HUES6 (cell line): ENCODE data around the gene NSMCE1.

Experiments
- H3K27ac ChIP-seq: 2 replicates; pipeline ENCODE4 v1.7.0; 2013; ENCODE audit warnings: low read depth, mild to moderate bottlenecking, low read length, inconsistent platforms
- H3K27me3 ChIP-seq: 2 replicates; pipeline ENCODE4 v1.6.1; 2013; ENCODE audit warnings: low read length; ENCODE audit not compliant: control insufficient read depth, insufficient read depth
- H3K36me3 ChIP-seq: 2 replicates; pipeline ENCODE4 v1.6.1; 2013; ENCODE audit warnings: low read length; ENCODE audit not compliant: control insufficient read depth, insufficient read depth
- H3K4me1 ChIP-seq: 2 replicates; pipeline ENCODE4 v1.6.1; 2013; ENCODE audit warnings: low read length; ENCODE audit not compliant: control insufficient read depth, insufficient read depth
- H3K4me3 ChIP-seq: 2 replicates; pipeline ENCODE4 v1.5.1; 2013; ENCODE audit warnings: low read depth, low read length
- H3K9ac ChIP-seq: one replicate; pipeline ENCODE4 v1.6.1; 2013; ENCODE audit warnings: mild to moderate bottlenecking, low read length
- H3K9me3 ChIP-seq: 2 replicates; pipeline ENCODE4 v1.6.1; 2013; ENCODE audit warnings: low read depth, low read length; ENCODE audit not compliant: control insufficient read depth, insufficient read depth

NSMCE1 gene

GRCh38 chr16:27268376-27269299, at the start of gene NSMCE1:
TSS of gene NSMCE1 (minus strand) at chr16:27268772. CDS start at chr16:27257570, 11,202 bp downstream.
- Histone ChIP-seq H3K9me3 (no peaks in the 10 kb centered on the region), H3K4me3 (peak within 1 kb of the TSS; percentile 71), H3K27ac (peak within 1 kb of the TSS; percentile 7; the same call in 1 of the 2 replicates), H3K36me3 (no peaks in the 10 kb centered on the region), H3K4me1 (0 out of 2 replicates have a peak, but pooled peaks cover 5% of the 10 kb centered on the region), H3K27me3 (no peaks in the 10 kb centered on the region), H3K9ac (peak within 1 kb of the TSS; percentile 29)

GRCh38 chr16:27317738-27318391, 49.3 kb upstream of the NSMCE1 start:
- H3K4me3 ChIP-seq: no peak overlapping the region
- H3K27ac ChIP-seq: no peak overlapping the region
- H3K9ac ChIP-seq: peak overlapping the region; percentile 26
- no peaks in the 10 kb centered on the region for H3K9me3 ChIP-seq
- no peaks in the 10 kb centered on the region for H3K27me3 ChIP-seq
- H3K4me1 ChIP-seq: peaks cover 40% of the 10 kb centered on the region
- H3K36me3 ChIP-seq: no peaks in the 10 kb centered on the region

GRCh38 chr16:27317320-27317719, 48.7 kb upstream of the NSMCE1 start:
- Histone ChIP-seq H3K9ac (peak overlapping the region; percentile 22), H3K9me3 (no peaks in the 10 kb centered on the region), H3K4me1 (peaks cover 37% of the 10 kb centered on the region), H3K4me3 (no peak overlapping the region), H3K36me3 (no peaks in the 10 kb centered on the region), H3K27me3 (no peaks in the 10 kb centered on the region), H3K27ac (0 out of 2 replicates have a peak overlapping the region, but pooled peaks have one; percentile 14)

GRCh38 chr16:27316038-27316680, 47.6 kb upstream of the NSMCE1 start:
- Histone ChIP-seq H3K27ac (no peak overlapping the region), H3K9ac (no peak overlapping the region), H3K4me1 (peaks cover 41% of the 10 kb centered on the region), H3K4me3 (no peak overlapping the region), H3K9me3 (no peaks in the 10 kb centered on the region), H3K27me3 (no peaks in the 10 kb centered on the region), H3K36me3 (no peaks in the 10 kb centered on the region)

GRCh38 chr16:27315333-27316037, 46.9 kb upstream of the NSMCE1 start:
- Histone ChIP-seq H3K4me1 (peaks cover 41% of the 10 kb centered on the region), H3K4me3 (peak overlapping the region; percentile 39), H3K27me3 (no peaks in the 10 kb centered on the region), H3K36me3 (no peaks in the 10 kb centered on the region), H3K9me3 (no peaks in the 10 kb centered on the region), H3K9ac (no peak overlapping the region), H3K27ac (no peak overlapping the region)

GRCh38 chr16:27314986-27315332, 46.4 kb upstream of the NSMCE1 start:
- peaks cover 41% of the 10 kb centered on the region for H3K4me1 ChIP-seq
- no peaks in the 10 kb centered on the region for H3K36me3 ChIP-seq
- peak overlapping the region; percentile 39 for H3K4me3 ChIP-seq
- no peak overlapping the region for H3K27ac ChIP-seq
- no peak overlapping the region for H3K9ac ChIP-seq
- no peaks in the 10 kb centered on the region for H3K27me3 ChIP-seq
- H3K9me3 ChIP-seq: no peaks in the 10 kb centered on the region

GRCh38 chr16:27314161-27314723, 45.7 kb upstream of the NSMCE1 start:
- Histone ChIP-seq H3K36me3 (no peaks in the 10 kb centered on the region), H3K27me3 (no peaks in the 10 kb centered on the region), H3K4me1 (peaks cover 37% of the 10 kb centered on the region), H3K27ac (peak overlapping the region; percentile 60; the same call in 1 of the 2 replicates), H3K9me3 (no peaks in the 10 kb centered on the region), H3K9ac (peak overlapping the region; percentile 86), H3K4me3 (peak overlapping the region; percentile 90)

- Histone ChIP-seq H3K4me1 (peaks cover 30% of the 10 kb centered on the region), H3K9ac (peak within 1 kb of the TSS; percentile 86), H3K27ac (peak within 1 kb of the TSS; percentile 60; the same call in 1 of the 2 replicates)
Measured at GRCh38 chr16:27313422-27314160, 45.0 kb upstream of the NSMCE1 start, which contains the start of gene IL4R. TSS of gene IL4R (plus strand) at chr16:27313974. CDS start at chr16:27340204, 26,230 bp downstream.

GRCh38 chr16:27312580-27313421, 44.2 kb upstream of the NSMCE1 start:
- Histone ChIP-seq H3K4me3 (peak overlapping the region; percentile 90), H3K9me3 (no peaks in the 10 kb centered on the region), H3K36me3 (no peaks in the 10 kb centered on the region), H3K4me1 (peaks cover 23% of the 10 kb centered on the region), H3K9ac (peak overlapping the region; percentile 86), H3K27ac (no peak overlapping the region), H3K27me3 (no peaks in the 10 kb centered on the region)

More at GRCh38 chr16:27313422-27314160, 45.0 kb upstream of the NSMCE1 start, which contains the start of gene IL4R:
- Histone ChIP-seq H3K4me3 (peak within 1 kb of the TSS; percentile 90), H3K27me3 (no peaks in the 10 kb centered on the region), H3K9me3 (no peaks in the 10 kb centered on the region), H3K36me3 (no peaks in the 10 kb centered on the region)
